Measurements from ENCODE around the gene FUT3.
"Not testable (repeated sequence)": the region's sequence is repeated elsewhere in the genome, so short reads cannot be mapped to it uniquely, and the experiment has no call there.

FUT3 gene

GRCh38 chr19:5844456-5845433 lies 6.5 kb downstream of the FUT3 start:
- DNase-seq (ENCODE audit: insufficient read length, low spot score) = no peak
- FAIRE-seq = no peak
- TF ChIP-seq PAX5 (IDR thresholded peaks at IDR 0.05; ENCODE audit: insufficient read depth, low read length, severe bottlenecking) = no peak
- TF ChIP-seq TAF1 (IDR thresholded peaks at IDR 0.05; ENCODE audit: low read depth, low read length) = no peak
- TF ChIP-seq POLR2A (IDR thresholded peaks at IDR 0.05; ENCODE audit: low read depth, low read length) = no peak
- no peak for TF ChIP-seq POU2F2 (IDR thresholded peaks at IDR 0.05; ENCODE audit: low read depth, low read length)
- TF ChIP-seq SPI1 (IDR thresholded peaks at IDR 0.05; ENCODE audit: low read depth, low read length) = no peak
- no peak for TF ChIP-seq POLR2AphosphoS5 (IDR thresholded peaks at IDR 0.05; ENCODE audit: low read depth, low read length)

GRCh38 chr19:5843295-5843927 lies 7.8 kb downstream of the FUT3 start:
- FAIRE-seq (no peak), DNase-seq (ENCODE audit: insufficient read length, low spot score) (peak; percentile 13)
- TF ChIP-seq PAX5 (IDR thresholded peaks at IDR 0.05; ENCODE audit: insufficient read depth, low read length, severe bottlenecking) = no peak
- no peak for TF ChIP-seq POU2F2 (IDR thresholded peaks at IDR 0.05; ENCODE audit: low read depth, low read length)
- no peak for TF ChIP-seq POLR2AphosphoS5 (IDR thresholded peaks at IDR 0.05; ENCODE audit: low read depth, low read length)
- TF ChIP-seq POLR2A (IDR thresholded peaks at IDR 0.05; ENCODE audit: low read depth, low read length) = no peak
- no peak for TF ChIP-seq SPI1 (IDR thresholded peaks at IDR 0.05; ENCODE audit: low read depth, low read length)
- TF ChIP-seq TAF1 (IDR thresholded peaks at IDR 0.05; ENCODE audit: low read depth, low read length) = no peak

- not testable (repeated sequence) for DNase-seq (ENCODE audit: insufficient read length, low spot score); FAIRE-seq
Observed at GRCh38 chr19:5841735-5842111, 9.5 kb downstream of the FUT3 start.

- no peak for FAIRE-seq
- TF ChIP-seq SPI1 (IDR thresholded peaks at IDR 0.05; ENCODE audit: low read depth, low read length) = peak; percentile 13; the same call in 1 of the 2 replicates
- TF ChIP-seq PAX5 (IDR thresholded peaks at IDR 0.05; ENCODE audit: insufficient read depth, low read length, severe bottlenecking) = no peak
- TF ChIP-seq POLR2A (IDR thresholded peaks at IDR 0.05; ENCODE audit: low read depth, low read length) = no peak
- no peak for TF ChIP-seq POU2F2 (IDR thresholded peaks at IDR 0.05; ENCODE audit: low read depth, low read length)
- TF ChIP-seq POLR2AphosphoS5 (IDR thresholded peaks at IDR 0.05; ENCODE audit: low read depth, low read length) = no peak
- no peak for TF ChIP-seq TAF1 (IDR thresholded peaks at IDR 0.05; ENCODE audit: low read depth, low read length)
- no peak for DNase-seq (ENCODE audit: insufficient read length, low spot score)
Observed at GRCh38 chr19:5839065-5840017, 11.9 kb downstream of the FUT3 start, which contains the start of gene FUT6. FUT6 (minus strand) TSS chr19:5839702; CDS start chr19:5832567, 7,135 bp downstream.

GRCh38 chr19:5838353-5839064 lies 12.7 kb downstream of the FUT3 start:
- DNase-seq (ENCODE audit: insufficient read length, low spot score) = no peak
- TF ChIP-seq SPI1 (IDR thresholded peaks at IDR 0.05; ENCODE audit: low read depth, low read length) = 0 out of 2 replicates have a peak, but pooled peaks have one; percentile 5
- no peak for TF ChIP-seq POLR2A (IDR thresholded peaks at IDR 0.05; ENCODE audit: low read depth, low read length)
- FAIRE-seq = no peak

- FAIRE-seq = no peak
- no peak for DNase-seq (ENCODE audit: insufficient read length, low spot score)
- no peak for TF ChIP-seq TAF1 (IDR thresholded peaks at IDR 0.05; ENCODE audit: low read depth, low read length)
- TF ChIP-seq POLR2A (IDR thresholded peaks at IDR 0.05; ENCODE audit: low read depth, low read length) = no peak
- TF ChIP-seq POLR2AphosphoS5 (IDR thresholded peaks at IDR 0.05; ENCODE audit: low read depth, low read length) = no peak
- TF ChIP-seq POU2F2 (IDR thresholded peaks at IDR 0.05; ENCODE audit: low read depth, low read length) = no peak
- TF ChIP-seq SPI1 (IDR thresholded peaks at IDR 0.05; ENCODE audit: low read depth, low read length) = no peak
- TF ChIP-seq PAX5 (IDR thresholded peaks at IDR 0.05; ENCODE audit: insufficient read depth, low read length, severe bottlenecking) = no peak
Observed at GRCh38 chr19:5837761-5838352, 13.4 kb downstream of the FUT3 start.

- TF ChIP-seq SPI1 (IDR thresholded peaks at IDR 0.05; ENCODE audit: low read depth, low read length) (no peak), POLR2AphosphoS5 (IDR thresholded peaks at IDR 0.05; ENCODE audit: low read depth, low read length) (no peak), TAF1 (IDR thresholded peaks at IDR 0.05; ENCODE audit: low read depth, low read length) (no peak), POU2F2 (IDR thresholded peaks at IDR 0.05; ENCODE audit: low read depth, low read length) (no peak), PAX5 (IDR thresholded peaks at IDR 0.05; ENCODE audit: insufficient read depth, low read length, severe bottlenecking) (no peak), POLR2A (IDR thresholded peaks at IDR 0.05; ENCODE audit: low read depth, low read length) (no peak)
- DNase-seq (ENCODE audit: insufficient read length, low spot score) = no peak
Observed at GRCh38 chr19:5832527-5833216, 18.6 kb downstream of the FUT3 start.

GRCh38 chr19:5832061-5832460 lies 19.2 kb downstream of the FUT3 start:
- FAIRE-seq (no peak), DNase-seq (ENCODE audit: insufficient read length, low spot score) (no peak)
- TF ChIP-seq PAX5 (IDR thresholded peaks at IDR 0.05; ENCODE audit: insufficient read depth, low read length, severe bottlenecking) (no peak), POLR2AphosphoS5 (IDR thresholded peaks at IDR 0.05; ENCODE audit: low read depth, low read length) (no peak), POLR2A (IDR thresholded peaks at IDR 0.05; ENCODE audit: low read depth, low read length) (no peak), TAF1 (IDR thresholded peaks at IDR 0.05; ENCODE audit: low read depth, low read length) (no peak), SPI1 (IDR thresholded peaks at IDR 0.05; ENCODE audit: low read depth, low read length) (no peak), POU2F2 (IDR thresholded peaks at IDR 0.05; ENCODE audit: low read depth, low read length) (no peak)

More at GRCh38 chr19:5832527-5833216, 18.6 kb downstream of the FUT3 start:
- FAIRE-seq = no peak
